Placental pericyte (primary cell): ENCODE data around the gene TSACC. TPM values are rescaled to one million over a fixed set of nuclear protein-coding genes. Genes with fewer than 3 reads are reported as not detected.

Experiments used
- total RNA-seq: library from RNA; depleted of rRNA; stranded (reverse); fragments of >200 nt; gene quantifications from 2 replicates; pipeline ENCODE4 v1.2.3, GENCODE V29; 2012

The TSACC gene
- total RNA-seq: not detected in 2 replicates

DNA sequence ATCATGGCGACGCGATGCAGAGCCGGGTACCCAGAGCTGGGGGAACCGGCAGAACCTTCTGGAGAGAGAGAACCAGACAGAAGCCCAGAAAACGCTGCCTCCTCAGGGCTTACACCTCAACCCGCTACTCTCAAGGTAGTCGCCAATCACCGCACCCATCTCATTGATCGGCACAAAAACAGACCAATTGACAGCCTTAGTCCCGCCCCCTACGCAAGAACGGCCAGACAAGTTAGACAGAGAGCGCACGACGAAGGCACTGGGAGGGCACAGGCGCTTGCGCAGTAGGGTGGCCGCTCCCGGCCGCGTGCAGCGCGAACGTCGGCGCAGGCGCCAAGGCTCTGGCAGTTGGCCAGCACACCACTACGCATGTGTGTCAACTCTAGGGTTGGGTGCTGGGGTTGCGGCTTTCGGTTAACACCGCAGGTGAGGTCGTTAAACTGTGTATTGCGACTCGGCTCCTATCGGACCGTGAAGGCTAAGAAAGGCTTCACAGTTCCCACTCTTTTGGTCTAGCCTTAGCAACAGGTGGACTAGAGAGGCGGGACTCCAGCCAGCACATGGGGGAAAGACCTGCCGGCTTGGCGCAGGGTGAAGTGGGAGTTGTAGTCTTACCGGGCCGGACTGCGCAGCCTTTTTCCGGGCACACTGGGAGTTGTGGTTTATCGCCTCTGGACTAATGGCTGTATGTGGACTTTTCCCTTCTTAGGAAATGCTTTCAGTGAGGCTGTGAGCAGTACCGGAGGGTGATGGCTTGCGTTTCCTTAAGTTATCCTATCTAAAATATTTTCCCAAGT lies at the start of gene TSACC, which contains the start of gene CCT3:
Gene TSACC, plus strand, starts transcription at position 347 of the 797 bp plus-strand sequence. CDS start 1,232 bp downstream, outside the sequence.
Gene CCT3, minus strand, starts transcription at position 113 of the 797 bp plus-strand sequence. Its CDS starts 108 bp downstream, at position 5.

GRCh38 chr1:156295391-156295947 lies 42.9 kb upstream of the TSACC start, which contains the start of gene GLMP:
Gene GLMP (minus strand): TSS chr1:156295679. CDS start chr1:156295645, 34 bp downstream.

DNA sequence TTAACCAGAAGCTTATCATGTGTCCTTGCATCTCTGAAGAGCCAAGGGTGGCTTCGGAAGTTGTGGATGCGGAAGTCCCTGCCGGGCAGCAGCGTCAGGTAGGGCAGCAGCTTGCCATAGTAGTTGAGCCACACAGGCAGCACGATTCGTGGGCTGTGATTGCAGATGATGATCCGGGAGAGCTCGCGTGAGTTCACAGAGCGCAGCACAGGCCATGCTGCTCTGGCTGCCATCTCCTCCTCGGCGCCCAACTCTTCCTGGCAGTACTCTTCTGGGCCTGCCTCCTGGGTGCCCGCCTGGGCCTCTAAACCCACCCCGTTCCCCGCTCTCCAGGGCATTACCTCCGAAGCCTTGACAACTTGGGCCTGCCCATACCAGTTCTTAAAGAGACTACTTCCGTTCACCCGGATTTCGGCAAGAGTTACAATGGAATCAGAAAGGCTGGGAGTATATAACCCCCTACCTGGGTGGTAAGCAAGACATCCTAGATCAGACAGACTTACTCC lies 39.4 kb upstream of the TSACC start, which contains the start of gene VHLL:
Gene VHLL, minus strand, starts transcription at position 456 of the 506 bp plus-strand sequence. Its CDS starts 118 bp downstream, at position 338.

GRCh38 chr1:156368889-156369684 lies 30.8 kb downstream of the TSACC start, which contains the start of gene RHBG:
Gene RHBG (plus strand): TSS chr1:156369211. CDS start chr1:156369250, 39 bp downstream.

Other genes with a start within 250 kb of the TSACC start
- 571 and 1,162 TPM in 2 replicates for gene LMNA, start 223.8 kb upstream of the TSACC start, total RNA-seq
- gene SEMA4A, start 184.9 kb upstream of the TSACC start, total RNA-seq: 0.43 and 0.44 TPM in 2 replicates
- gene SLC25A44, start 144.4 kb upstream of the TSACC start, total RNA-seq: 17.3 and 18.6 TPM in 2 replicates
- 36.5 and 39.2 TPM in 2 replicates for gene PMF1, start 125.5 kb upstream of the TSACC start, total RNA-seq
- gene BGLAP, start 96.3 kb upstream of the TSACC start, total RNA-seq: 0.57 TPM in 1 of 2 replicates, not detected in the other
- gene PAQR6, start 90.5 kb upstream of the TSACC start, total RNA-seq: 0.29 and 0.44 TPM in 2 replicates
- gene SMG5, start 55.7 kb upstream of the TSACC start, total RNA-seq: 66.7 and 80.2 TPM in 2 replicates
- gene TMEM79, start 54.2 kb upstream of the TSACC start, total RNA-seq: 1.4 and 1.8 TPM in 2 replicates
- 55.1 and 111 TPM in 2 replicates for gene GLMP, start 42.8 kb upstream of the TSACC start, total RNA-seq
- 0.29 TPM in 1 of 2 replicates, not detected in the other for gene VHLL, start 39.2 kb upstream of the TSACC start, total RNA-seq
- gene CCT3, start 234 bp upstream of the TSACC start, total RNA-seq: 235 and 416 TPM in 2 replicates
- 0.14 TPM in 1 of 2 replicates, not detected in the other for gene RHBG, start 30.7 kb downstream of the TSACC start, total RNA-seq
- 23.2 and 29.8 TPM in 2 replicates for gene MEF2D, start 162.2 kb downstream of the TSACC start, total RNA-seq
- 0.88 and 62.7 TPM in 2 replicates for gene IQGAP3, start 234.0 kb downstream of the TSACC start, total RNA-seq
- gene TTC24, start 241.2 kb downstream of the TSACC start, total RNA-seq: not detected in 2 replicates